PC-3 (cell line): ENCODE measurements around the gene DPY19L3.

ENCODE experiments used
- CTCF ChIP-seq: fragments of 300-600 bp; sonication (generic); conservative IDR thresholded peaks from 2 replicates; pipeline ENCODE4 v1.5.1; 2017; ENCODE audit warnings: antibody characterized with exemption, low read depth, mild to moderate bottlenecking, low read length
- EZH2 ChIP-seq: fragments of 300-600 bp; sonication (generic); IDR thresholded peaks from one replicate; pipeline ENCODE4 v1.6.1; 2017; ENCODE audit warnings: antibody characterized with exemption, mild to moderate bottlenecking, low read length; ENCODE audit not compliant: unreplicated experiment
- EZH2phosphoT487 ChIP-seq: fragments of 300-600 bp; sonication (generic); IDR thresholded peaks from 2 replicates; pipeline ENCODE4 v1.6.1; 2018; ENCODE audit warnings: mild to moderate bottlenecking, antibody characterized with exemption, low read length, borderline replicate concordance

GRCh38 chr19:32483574-32483973, 78.0 kb downstream of the DPY19L3 start:
- TF ChIP-seq CTCF (no peak), EZH2 (no peak), EZH2phosphoT487 (no peak)
